Omental fat pad (tissue), 4 donors: Measurements from ENCODE around the gene MAD2L1. TPM values are rescaled to one million over a fixed set of nuclear protein-coding genes. Genes with fewer than 3 reads are reported as not detected.

ENCODE experiments used
- ATAC-seq: fragments of 150-250 bp; one replicate; pipeline ENCODE4 v1.9.1; 2016; ENCODE audit warnings: mild to moderate bottlenecking, moderate library complexity; ENCODE audit not compliant: low FRiP score
- DNase-seq: peaks from one replicate; pipeline ENCODE4 v3.0.0-alpha.2; 2019; ENCODE audit warnings: low spot score
- CTCF ChIP-seq, 3 donors: fragments of 450-650 bp; IDR thresholded peaks; one replicate each; pipeline ENCODE4 v1.5.1; 2016 to 2017; ENCODE audit warnings: antibody characterized with exemption in 3 of 3, mild to moderate bottlenecking in 3 of 3, moderate library complexity in 2 of 3
- total RNA-seq, 4 donors: library from RNA; depleted of rRNA; stranded (reverse); fragments of >200 nt; gene quantifications; one replicate each; pipeline ENCODE4 v1.1.0, GENCODE V29; 2016

The MAD2L1 gene
- total RNA-seq, 4 donors from 2014 or later = 0.31 to 2.0 (median 1.2) TPM

- ATAC-seq (no peak), DNase-seq (no peak)
- no peak for TF ChIP-seq CTCF (IDR thresholded peaks at IDR 0.05)
These were observed 47.9 kb downstream of the MAD2L1 start for GRCh38 chr4:120018786-120019185.

- no peak for ATAC-seq
- no peak for DNase-seq
- TF ChIP-seq CTCF (IDR thresholded peaks at IDR 0.05) = no peak
These were observed 48.5 kb downstream of the MAD2L1 start for GRCh38 chr4:120017939-120018692.

- TF ChIP-seq CTCF (IDR thresholded peaks at IDR 0.05) = no peak
These were observed 54.9 kb downstream of the MAD2L1 start for GRCh38 chr4:120011725-120012124.

GRCh38 chr4:120010646-120011045 is 56.0 kb downstream of the MAD2L1 start:
- DNase-seq = no peak
- no peak for TF ChIP-seq CTCF (IDR thresholded peaks at IDR 0.05)
- ATAC-seq = no peak

More at GRCh38 chr4:120011725-120012124, 54.9 kb downstream of the MAD2L1 start:
- DNase-seq = no peak
- ATAC-seq = no peak

- ATAC-seq (no peak), DNase-seq (no peak)
- TF ChIP-seq CTCF (IDR thresholded peaks at IDR 0.05) = no peak
These were observed 56.9 kb downstream of the MAD2L1 start for GRCh38 chr4:120009731-120010130.

- TF ChIP-seq CTCF (IDR thresholded peaks at IDR 0.05) = no peak
- DNase-seq (no peak), ATAC-seq (no peak)
These were observed 57.7 kb downstream of the MAD2L1 start for GRCh38 chr4:120008957-120009356.

GRCh38 chr4:120007896-120008436 is 58.7 kb downstream of the MAD2L1 start:
- DNase-seq (no peak), ATAC-seq (no peak)
- TF ChIP-seq CTCF (IDR thresholded peaks at IDR 0.05) = no peak
